A673 (cell line): ENCODE measurements around the gene CDSN.

Experiments used
- CTCF ChIP-seq: fragments of 300-800, 200-600 bp; sonication (generic); conservative IDR thresholded peaks from 2 replicates; pipeline ENCODE4 v1.5.1; 2017; ENCODE audit warnings: low read depth, mild to moderate bottlenecking, antibody characterized with exemption, low read length, moderate library complexity, mixed read lengths
- EZH2 ChIP-seq: fragments of 200-600 bp; sonication (generic); IDR thresholded peaks from 2 replicates; pipeline ENCODE4 v1.6.1; 2017; ENCODE audit warnings: borderline replicate concordance, low read depth, mild to moderate bottlenecking, mixed read lengths, antibody characterized with exemption, low read length; ENCODE audit not compliant: poor library complexity, severe bottlenecking

GRCh38 chr6:31157513-31158139 lies 37.4 kb upstream of the CDSN start, which contains the start of gene CCHCR1:
- TF ChIP-seq CTCF (no peak), EZH2 (no peak)
